ENCODE results near the gene TCN1. TPM values are rescaled to one million over a fixed set of nuclear protein-coding genes. Genes with fewer than 3 reads are reported as not detected.

Gene TCN1
- total and polyA plus RNA-seq, 2 of the 8 experiments (the other 6 are each of a cell fraction or from before 2014, with no cell fraction given) = not detected

- ChIA-PET POLR2A (ENCODE audit: partially characterized antibody) (no interaction called here), CTCF (ENCODE audit: partially characterized antibody) (interaction anchor here (1.4 to 1.6 kb wide), 2 partner anchors 23 to 26 kb away, joined by 4 read pairs; no protein-coding TSS in a partner anchor)
- Histone ChIP-seq H3K27ac (ENCODE audit: low read depth, low read length) (no peak overlapping the region), H2AFZ (ENCODE audit: low read length) (no peak overlapping the region), H3K36me3 (ENCODE audit: control insufficient read depth in 2 of 4, insufficient read depth in 4 of 4, low read length in 3 of 4) (no peaks in the 10 kb centered on the region), H4K20me1 (replicated peaks in 1 of 2; ENCODE audit: control insufficient read depth in 1 of 2, insufficient read depth in 2 of 2, low read length in 2 of 2) (no peaks in the 10 kb centered on the region), H3K23ac (ENCODE audit: insufficient read length) (no peak overlapping the region), H3K18ac (ENCODE audit: extremely low read depth, low read length) (no peak overlapping the region), H3K4me2 (ENCODE audit: insufficient read depth in 1 of 2, low read depth in 2 of 2, low read length in 2 of 2) (no peak overlapping the region), H3K79me1 (ENCODE audit: low read depth, low read length) (no peaks in the 10 kb centered on the region), H3K27me3 (replicated peaks in 1 of 4; ENCODE audit: control insufficient read depth in 3 of 4, extremely low read depth in 1 of 4, insufficient read depth in 3 of 4, low read length in 3 of 4) (no peaks in the 10 kb centered on the region), H2AK5ac (ENCODE audit: low read depth, low read length) (no peak overlapping the region), H3K14ac (ENCODE audit: insufficient read length) (no peak overlapping the region), H3K9ac (replicated peaks in 1 of 4; ENCODE audit: extremely low read depth in 1 of 4, low read depth in 3 of 4, low read length in 3 of 4) (no peak overlapping the region), H3K4me1 (replicated peaks in 1 of 4; ENCODE audit: control insufficient read depth in 3 of 4, insufficient read depth in 4 of 4, low read length in 3 of 4) (no peaks in the 10 kb centered on the region), H3K56ac (replicated peaks; ENCODE audit: insufficient read length, low read depth, low read length) (no peak overlapping the region), H2BK20ac (ENCODE audit: low read length) (no peak overlapping the region), H3K23me2 (ENCODE audit: low read depth, low read length) (no peaks in the 10 kb centered on the region), H3K4me3 (ENCODE audit: extremely low read depth in 1 of 4, insufficient read depth in 2 of 4, low read depth in 3 of 4, low read length in 4 of 4) (no peak overlapping the region), H4K91ac (replicated peaks; ENCODE audit: insufficient read length, low read length) (no peak overlapping the region), H4K5ac (ENCODE audit: insufficient read length, low read depth, low read length) (no peak overlapping the region), H3K4ac (replicated peaks; ENCODE audit: insufficient read length, low read depth, low read length) (no peak overlapping the region), H2BK12ac (ENCODE audit: low read depth, low read length) (no peak overlapping the region), H3K79me2 (ENCODE audit: control insufficient read depth in 1 of 2, insufficient read depth in 2 of 2, low read length in 2 of 2) (no peaks in the 10 kb centered on the region), H2BK5ac (ENCODE audit: low read depth, low read length) (no peak overlapping the region), H3K9me3 (ENCODE audit: insufficient read depth in 2 of 2, low read depth in 1 of 2, low read length in 1 of 2) (no peaks in the 10 kb centered on the region), H2BK120ac (replicated peaks; ENCODE audit: low read depth, low read length) (no peak overlapping the region), H2BK15ac (ENCODE audit: low read length) (no peak overlapping the region), H4K8ac (ENCODE audit: extremely low read depth, insufficient read depth, low read length) (no peak overlapping the region)
- DNase-seq (ENCODE audit: low read depth in 1 of 2, low spot score in 2 of 2) = no peak
- FAIRE-seq = no peak
- 92% methylated on average over 1 of the region's 1 CpG; no CpG with 5 or more reads in 1 of the 2 experiments for WGBS, 2 experiments (ENCODE audit: extremely low coverage in 1 of 2, insufficient coverage in 1 of 2, insufficient read length in 1 of 2, insufficient replicate concordance in 2 of 2, low coverage in 1 of 2, low lambda C conversion rate in 2 of 2, missing lambda C conversion rate in 1 of 2)
- no peak for TF ChIP-seq RXRA (IDR thresholded peaks at IDR 0.05; ENCODE audit: insufficient read depth, low read depth, low read length)
These were observed 1.3 kb downstream of the TCN1 start for GRCh38 chr11:59865031-59865430.

Data from H1 (cell line).